HG02642 (cell line): Measurements from ENCODE around the gene SKIDA1.

Experiments
- ATAC-seq: cut with Tn5 transposase; IDR thresholded peaks from one replicate; pipeline ENCODE4 v1.9.1; 2021; ENCODE audit warnings: mild to moderate bottlenecking; ENCODE audit not compliant: unreplicated experiment, poor library complexity

Gene SKIDA1

GRCh38 chr10:21517134-21518031 is 8.1 kb downstream of the SKIDA1 start:
- ATAC-seq: peak; percentile 69

- peak; percentile 72 for ATAC-seq
Observed at GRCh38 chr10:21516242-21517131, 9.0 kb downstream of the SKIDA1 start.

- no peak for ATAC-seq
Observed at GRCh38 chr10:21515361-21516241, 9.9 kb downstream of the SKIDA1 start.

GRCh38 chr10:21514818-21515351 is 10.6 kb downstream of the SKIDA1 start:
- ATAC-seq: no peak

GRCh38 chr10:21514129-21514817 is 11.2 kb downstream of the SKIDA1 start:
- ATAC-seq: no peak

GRCh38 chr10:21513405-21513788 is 12.1 kb downstream of the SKIDA1 start:
- ATAC-seq: no peak

- no peak for ATAC-seq
Observed at GRCh38 chr10:21512573-21513404, 12.7 kb downstream of the SKIDA1 start.

GRCh38 chr10:21511946-21512572 is 13.4 kb downstream of the SKIDA1 start:
- ATAC-seq: no peak

GRCh38 chr10:21511095-21511570 is 14.3 kb downstream of the SKIDA1 start:
- ATAC-seq: no peak

- ATAC-seq: no peak
Observed at GRCh38 chr10:21510241-21511094, 15.0 kb downstream of the SKIDA1 start.

- no peak for ATAC-seq
Observed at GRCh38 chr10:21509341-21510240, 15.9 kb downstream of the SKIDA1 start.

GRCh38 chr10:21508706-21509331 is 16.7 kb downstream of the SKIDA1 start:
- no peak for ATAC-seq

GRCh38 chr10:21507150-21507549 is 18.3 kb downstream of the SKIDA1 start:
- no peak for ATAC-seq

GRCh38 chr10:21506351-21506750 is 19.1 kb downstream of the SKIDA1 start:
- no peak for ATAC-seq

- ATAC-seq: no peak
Observed at GRCh38 chr10:21505711-21506278, 19.7 kb downstream of the SKIDA1 start.
